Erythroblast (primary cell): ENCODE data around the gene EPHB2.

Source experiments
- GATA1 ChIP-seq: IDR thresholded peaks from 2 replicates; pipeline ENCODE4 v1.6.1; 2011; ENCODE audit warnings: low read depth, mild to moderate bottlenecking, control low read depth, low read length, moderate library complexity
- POLR2A ChIP-seq: IDR thresholded peaks from 2 replicates; pipeline ENCODE4 v1.6.1; 2011; ENCODE audit warnings: mild to moderate bottlenecking, low read length

DNA sequence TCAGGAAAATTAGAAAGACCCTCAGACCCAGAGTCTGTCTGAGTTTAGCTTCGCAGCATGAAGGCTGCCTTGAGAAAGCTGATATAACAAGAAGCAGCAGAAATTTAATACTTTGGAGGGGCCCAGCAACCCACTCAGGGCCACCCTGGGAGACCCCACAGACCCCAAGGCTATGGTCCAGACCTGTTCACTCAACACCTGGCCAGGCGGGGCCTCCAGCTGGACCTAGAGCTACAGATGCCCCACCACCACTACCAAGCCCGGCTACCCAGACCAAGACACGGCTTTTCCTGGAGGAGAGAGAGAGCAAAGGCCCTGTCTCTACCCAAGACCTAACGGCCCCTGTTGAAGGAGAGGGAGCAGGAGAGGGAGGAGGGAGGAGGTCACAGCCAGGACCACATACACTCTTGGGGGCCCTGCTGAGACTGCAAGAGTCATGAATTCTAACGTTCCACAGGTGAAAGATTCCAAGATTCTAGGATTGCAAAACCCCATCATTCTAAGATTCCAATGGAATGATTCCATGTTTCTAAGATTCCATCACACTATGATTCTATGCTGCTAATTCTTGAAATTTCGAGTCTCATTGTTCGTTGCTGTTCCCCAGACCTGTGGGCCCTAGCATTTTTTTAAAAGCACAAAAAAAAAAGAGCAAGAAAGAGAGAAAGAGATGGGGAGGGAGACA is 208.8 kb downstream of the EPHB2 start:
- no peak for TF ChIP-seq POLR2A
- TF ChIP-seq GATA1 = no peak
